Measurements from ENCODE around the gene KATNB1.

KATNB1 gene

GRCh38 chr16:57727610-57728009, 8.0 kb upstream of the KATNB1 start:
- no peak for ATAC-seq
- TF ChIP-seq ARNTL (CRISPR knock-in tag; IDR thresholded peaks at IDR 0.05; ENCODE audit: borderline replicate concordance, low read depth) (no peak), ZNF565 (CRISPR knock-in tag; conservative IDR thresholded peaks at IDR 0.05; ENCODE audit: low read depth) (no peak), POU6F1 (CRISPR knock-in tag; IDR thresholded peaks at IDR 0.05; ENCODE audit: borderline replicate concordance, low read depth) (no peak), OSR1 (CRISPR knock-in tag; IDR thresholded peaks at IDR 0.05) (no peak), TSHZ2 (CRISPR knock-in tag; IDR thresholded peaks at IDR 0.05) (no peak), CREB5 (CRISPR knock-in tag; IDR thresholded peaks at IDR 0.05; ENCODE audit: low read depth) (no peak), PPARA (CRISPR knock-in tag; IDR thresholded peaks at IDR 0.05; ENCODE audit: borderline replicate concordance) (no peak), TOX (CRISPR knock-in tag; IDR thresholded peaks at IDR 0.05; ENCODE audit: borderline replicate concordance) (no peak), ISL1 (CRISPR knock-in tag; IDR thresholded peaks at IDR 0.05) (no peak), GLIS3 (CRISPR knock-in tag; IDR thresholded peaks at IDR 0.05) (no peak), SNAI2 (CRISPR knock-in tag; IDR thresholded peaks at IDR 0.05) (no peak), CSDC2 (CRISPR knock-in tag; IDR thresholded peaks at IDR 0.05) (no peak), RARB (CRISPR knock-in tag; IDR thresholded peaks at IDR 0.05) (no peak), TCF4 (CRISPR knock-in tag; IDR thresholded peaks at IDR 0.05; ENCODE audit: borderline replicate concordance) (no peak), ZNF8 (CRISPR knock-in tag; IDR thresholded peaks at IDR 0.05) (no peak), BACH2 (CRISPR knock-in tag; IDR thresholded peaks at IDR 0.05; ENCODE audit: borderline replicate concordance) (no peak), ZFP30 (CRISPR knock-in tag; IDR thresholded peaks at IDR 0.05) (no peak), ZC3H10 (CRISPR knock-in tag; IDR thresholded peaks at IDR 0.05) (no peak)

- TF ChIP-seq ZFP3 (CRISPR knock-in tag; IDR thresholded peaks at IDR 0.05) (no peak), POU6F1 (CRISPR knock-in tag; IDR thresholded peaks at IDR 0.05; ENCODE audit: borderline replicate concordance, low read depth) (no peak), PPARA (CRISPR knock-in tag; IDR thresholded peaks at IDR 0.05; ENCODE audit: borderline replicate concordance) (no peak), ISL1 (CRISPR knock-in tag; IDR thresholded peaks at IDR 0.05) (no peak), CSRNP3 (CRISPR knock-in tag; IDR thresholded peaks at IDR 0.05) (no peak), CSDC2 (CRISPR knock-in tag; IDR thresholded peaks at IDR 0.05) (no peak), GLIS3 (CRISPR knock-in tag; IDR thresholded peaks at IDR 0.05) (no peak), TCF4 (CRISPR knock-in tag; IDR thresholded peaks at IDR 0.05; ENCODE audit: borderline replicate concordance) (no peak), RARB (CRISPR knock-in tag; IDR thresholded peaks at IDR 0.05) (no peak), CREB5 (CRISPR knock-in tag; IDR thresholded peaks at IDR 0.05; ENCODE audit: low read depth) (no peak), TSHZ2 (CRISPR knock-in tag; IDR thresholded peaks at IDR 0.05) (no peak)
- ATAC-seq: no peak
Observed at GRCh38 chr16:57728336-57729181, 7.0 kb upstream of the KATNB1 start.
